HAP-1 (cell line): Measurements from ENCODE around the gene PDE7B.

Source experiments
- DNase-seq, 2 experiments: peaks; one replicate each; pipeline ENCODE4 v3.0.0-alpha.2; 2016 to 2020; ENCODE audit warnings: low spot score in 2 of 2
- H3K27me3 ChIP-seq: fragments of 250-450 bp; sonication (Bioruptor Pico); 2 replicates; pipeline ENCODE4 v1.5.1; 2020; ENCODE audit warnings: low read depth, mild to moderate bottlenecking, moderate library complexity
- H3K36me3 ChIP-seq: fragments of 250-450 bp; sonication (Bioruptor Pico); replicated peaks from 2 replicates; pipeline ENCODE4 v1.5.1; 2020; ENCODE audit warnings: mild to moderate bottlenecking
- H3K4me1 ChIP-seq: fragments of 250-450 bp; sonication (Bioruptor Pico); 2 replicates; pipeline ENCODE4 v1.5.1; 2020; ENCODE audit warnings: mild to moderate bottlenecking
- H3K4me3 ChIP-seq: fragments of 250-450 bp; sonication (Bioruptor Pico); 2 replicates; pipeline ENCODE4 v1.5.1; 2020; ENCODE audit warnings: mild to moderate bottlenecking, moderate library complexity
- H3K9me3 ChIP-seq: fragments of 250-450 bp; sonication (Bioruptor Pico); 2 replicates; pipeline ENCODE4 v1.5.1; 2020; ENCODE audit warnings: mild to moderate bottlenecking, moderate library complexity
- in situ Hi-C: fragments of 300-500 bp; cut with MboI; formaldehyde crosslinking; loops from 3 replicates; pipeline ENCODE4 v1.14.3; 2020; ENCODE audit warnings: low sequenced_read_pairs, inconsistent platforms, mixed read lengths

Gene PDE7B

DNA sequence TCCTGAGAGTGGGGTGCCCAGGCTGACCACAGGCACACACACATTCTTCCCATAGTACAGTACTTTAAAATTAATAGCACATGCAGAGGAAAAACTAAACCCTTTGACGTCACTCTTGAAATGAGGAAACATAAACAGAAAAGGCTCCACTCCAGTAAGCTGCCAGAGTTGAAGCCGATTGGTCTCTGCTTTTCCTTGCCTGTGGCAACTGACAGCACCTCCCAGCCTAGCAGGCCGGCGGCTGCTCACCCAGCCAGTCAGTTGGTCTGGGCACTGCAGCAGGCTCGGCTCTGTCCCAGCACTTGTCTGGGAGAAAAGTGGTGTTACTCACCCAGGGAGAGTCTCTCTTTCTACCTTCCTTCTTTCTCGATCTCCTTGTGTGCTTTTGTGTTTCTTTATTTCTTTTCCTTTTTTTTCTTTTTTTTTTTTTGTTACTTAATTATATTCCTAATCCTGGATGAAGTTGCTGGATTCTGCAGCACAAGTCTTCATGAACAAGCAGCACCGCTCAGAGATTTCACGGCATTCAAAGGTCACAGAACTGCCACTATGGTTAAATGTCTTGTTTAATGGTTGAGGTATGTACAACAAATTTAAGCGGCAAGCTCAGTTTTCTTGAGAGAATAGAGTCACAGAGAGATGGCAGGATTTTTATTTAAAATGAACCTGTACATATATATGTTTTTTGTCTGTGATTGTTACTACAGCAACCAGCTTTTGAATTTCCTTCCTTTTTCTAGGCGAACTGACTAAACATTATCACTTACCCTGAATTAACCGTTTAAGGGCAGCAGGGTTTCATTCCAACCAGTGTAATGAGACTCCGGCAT lies at the start of gene PDE7B:
Gene PDE7B (plus strand): TSS at position 260 of the 830 bp plus-strand sequence.
- H3K27me3 ChIP-seq, result peaks cover 21% of the 10 kb centered on the region
- no peak within 1 kb of the TSS for H3K4me3 ChIP-seq
- H3K4me1 ChIP-seq, result no peaks in the 10 kb centered on the region
- DNase-seq, result peak in 1 of 2 experiments; percentile 47
- no peaks in the 10 kb centered on the region for H3K9me3 ChIP-seq
- in situ Hi-C loops, result no loop called here
- no peaks in the 10 kb centered on the region for H3K36me3 ChIP-seq

GRCh38 chr6:135801755-135802465 lies 49.6 kb upstream of the PDE7B start:
- no peaks in the 10 kb centered on the region for H3K27me3 ChIP-seq
- H3K9me3 ChIP-seq, result no peaks in the 10 kb centered on the region
- H3K4me3 ChIP-seq, result no peak overlapping the region
- in situ Hi-C loops, result no loop called here
- no peaks in the 10 kb centered on the region for H3K36me3 ChIP-seq
- H3K4me1 ChIP-seq, result no peaks in the 10 kb centered on the region
- no peak for DNase-seq

GRCh38 chr6:135810486-135810885 lies 41.0 kb upstream of the PDE7B start:
- in situ Hi-C loops, result no loop called here
- Histone ChIP-seq H3K4me3 (no peak overlapping the region), H3K4me1 (no peaks in the 10 kb centered on the region), H3K9me3 (no peaks in the 10 kb centered on the region), H3K36me3 (no peaks in the 10 kb centered on the region), H3K27me3 (no peaks in the 10 kb centered on the region)
- DNase-seq, result no peak

- Histone ChIP-seq H3K4me3 (no peak overlapping the region), H3K36me3 (no peaks in the 10 kb centered on the region), H3K27me3 (no peaks in the 10 kb centered on the region), H3K4me1 (no peaks in the 10 kb centered on the region), H3K9me3 (no peaks in the 10 kb centered on the region)
- DNase-seq, result no peak
- in situ Hi-C loops, result no loop called here
These were observed 40.3 kb upstream of the PDE7B start for GRCh38 chr6:135811170-135811569.

DNA sequence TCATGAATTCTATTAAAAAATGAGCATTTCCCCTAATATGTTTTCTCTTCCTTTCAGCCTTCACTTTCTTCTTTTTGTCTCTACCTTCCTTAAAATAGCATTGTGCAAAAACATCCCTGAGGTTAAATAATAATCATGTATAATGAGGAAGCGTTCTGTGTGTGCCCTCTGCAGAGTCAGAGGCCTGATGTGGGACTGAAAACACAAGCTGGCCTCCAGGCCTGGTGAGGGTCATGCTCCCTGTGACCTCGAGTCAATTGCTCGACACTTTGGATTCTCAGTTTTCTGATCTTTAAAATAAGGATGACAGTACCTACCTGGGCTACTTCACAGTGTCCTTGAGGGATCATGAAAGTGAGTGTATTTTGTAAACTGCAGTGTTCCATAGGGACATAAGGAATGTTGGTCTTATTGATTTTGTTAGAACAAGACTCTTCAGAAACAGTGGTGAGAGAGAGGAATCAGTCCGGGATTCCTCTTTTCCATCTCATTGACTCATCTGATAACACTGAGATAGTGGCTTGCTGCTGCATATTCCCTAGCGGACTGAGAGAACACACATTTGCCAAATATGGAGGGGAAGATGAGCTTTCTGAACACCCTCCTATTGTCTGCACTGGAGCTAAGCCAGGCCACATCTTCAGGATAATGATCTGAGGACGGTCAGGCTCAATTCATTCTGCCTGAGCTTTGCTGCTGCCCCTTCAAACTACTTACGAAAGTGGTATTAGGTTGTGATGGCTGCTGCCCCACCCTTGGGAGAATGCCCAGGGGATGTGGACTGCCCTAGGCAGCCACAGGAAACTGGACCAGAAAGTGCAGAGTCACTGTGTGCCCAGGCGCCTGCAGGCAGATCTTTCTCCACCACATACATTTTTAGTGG lies 39.6 kb upstream of the PDE7B start:
- Histone ChIP-seq H3K27me3 (0 out of 2 replicates have a peak, but pooled peaks cover under 1% of the 10 kb centered on the region), H3K36me3 (no peaks in the 10 kb centered on the region), H3K4me1 (no peaks in the 10 kb centered on the region), H3K4me3 (no peak overlapping the region), H3K9me3 (no peaks in the 10 kb centered on the region)
- in situ Hi-C loops, result no loop called here
- DNase-seq, result no peak

DNA sequence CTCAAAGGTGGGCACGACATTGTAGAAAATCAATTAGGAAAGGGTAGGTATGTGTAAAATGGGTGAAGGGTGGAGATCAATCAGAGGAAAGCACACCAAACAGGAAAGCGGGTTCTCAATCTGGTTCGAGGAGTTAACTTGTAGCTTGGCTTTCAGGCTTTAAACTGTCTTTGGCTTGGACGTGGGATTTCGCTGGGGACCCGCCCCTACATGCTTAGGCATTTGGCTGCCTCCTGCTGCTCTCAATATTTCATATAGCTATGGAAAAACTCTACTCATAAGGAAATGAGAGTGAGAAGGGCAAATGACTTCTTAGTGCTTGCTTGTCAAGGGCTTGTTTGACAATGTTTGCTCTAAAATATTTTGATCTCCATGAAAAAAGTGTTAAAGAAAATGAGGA lies 38.1 kb upstream of the PDE7B start:
- DNase-seq, result no peak
- Histone ChIP-seq H3K4me3 (no peak overlapping the region), H3K9me3 (no peaks in the 10 kb centered on the region), H3K36me3 (no peaks in the 10 kb centered on the region), H3K27me3 (0 out of 2 replicates have a peak, but pooled peaks cover 3% of the 10 kb centered on the region), H3K4me1 (no peaks in the 10 kb centered on the region)
- in situ Hi-C loops, result no loop called here

DNA sequence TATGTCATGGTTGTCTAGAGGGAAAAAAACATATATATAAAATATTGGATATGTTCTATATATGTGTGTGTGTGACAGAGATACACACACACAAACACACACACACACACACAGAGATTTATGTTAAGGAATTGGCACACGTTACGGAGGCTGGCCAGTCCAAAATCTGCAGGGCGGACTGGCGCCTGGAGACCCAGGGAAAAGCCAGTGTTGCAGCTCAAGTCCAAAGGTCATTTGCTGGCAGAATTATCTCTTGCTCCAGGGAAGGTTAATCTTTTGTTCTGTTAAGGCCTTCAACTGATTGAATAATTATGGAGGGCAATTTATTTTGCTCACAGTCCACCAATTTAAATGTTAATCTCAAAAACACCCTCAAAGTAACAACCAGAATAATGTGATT lies 37.5 kb upstream of the PDE7B start:
- Histone ChIP-seq H3K4me3 (no peak overlapping the region), H3K27me3 (0 out of 2 replicates have a peak, but pooled peaks cover 3% of the 10 kb centered on the region), H3K9me3 (no peaks in the 10 kb centered on the region), H3K36me3 (no peaks in the 10 kb centered on the region), H3K4me1 (no peaks in the 10 kb centered on the region)
- in situ Hi-C loops, result no loop called here
- DNase-seq, result no peak

- H3K27me3 ChIP-seq, result 0 out of 2 replicates have a peak, but pooled peaks cover 3% of the 10 kb centered on the region
- no peaks in the 10 kb centered on the region for H3K9me3 ChIP-seq
- H3K4me1 ChIP-seq, result no peaks in the 10 kb centered on the region
- H3K4me3 ChIP-seq, result no peak overlapping the region
- in situ Hi-C loops, result no loop called here
- H3K36me3 ChIP-seq, result no peaks in the 10 kb centered on the region
- DNase-seq, result no peak
These were observed 36.3 kb upstream of the PDE7B start for GRCh38 chr6:135815216-135815615.

DNA sequence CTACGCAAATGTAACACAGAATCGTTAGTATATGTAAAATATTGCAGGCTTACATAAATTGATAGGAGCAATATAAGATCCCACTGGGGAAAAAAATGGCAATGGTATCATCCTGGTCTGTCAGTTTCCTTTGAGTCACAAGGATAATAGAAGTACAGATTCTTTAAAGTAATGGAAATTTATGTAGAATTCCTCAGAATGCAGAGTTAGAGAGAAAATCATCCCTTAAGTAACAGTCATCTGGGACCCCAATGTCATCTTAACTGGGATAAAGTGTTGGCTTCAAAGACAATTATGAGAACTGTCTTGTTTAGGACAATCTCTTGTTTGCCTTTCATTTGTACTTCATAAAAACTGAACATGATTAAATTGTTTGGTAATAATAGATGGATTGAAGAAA lies 34.5 kb upstream of the PDE7B start:
- in situ Hi-C loops, result no loop called here
- H3K4me3 ChIP-seq, result no peak overlapping the region
- H3K9me3 ChIP-seq, result no peaks in the 10 kb centered on the region
- H3K27me3 ChIP-seq, result 0 out of 2 replicates have a peak, but pooled peaks cover 3% of the 10 kb centered on the region
- H3K4me1 ChIP-seq, result no peaks in the 10 kb centered on the region
- no peaks in the 10 kb centered on the region for H3K36me3 ChIP-seq
- no peak for DNase-seq

- no peaks in the 10 kb centered on the region for H3K9me3 ChIP-seq
- no peak overlapping the region for H3K4me3 ChIP-seq
- in situ Hi-C loops, result no loop called here
- H3K4me1 ChIP-seq, result no peaks in the 10 kb centered on the region
- peaks cover 5% of the 10 kb centered on the region; the same call in 1 of the 2 replicates for H3K27me3 ChIP-seq
- H3K36me3 ChIP-seq, result no peaks in the 10 kb centered on the region
- DNase-seq, result no peak
These were observed 31.8 kb upstream of the PDE7B start for GRCh38 chr6:135819665-135820064.

GRCh38 chr6:135820340-135820739 lies 31.2 kb upstream of the PDE7B start:
- in situ Hi-C loops, result no loop called here
- Histone ChIP-seq H3K9me3 (no peaks in the 10 kb centered on the region), H3K36me3 (no peaks in the 10 kb centered on the region), H3K27me3 (peaks cover 5% of the 10 kb centered on the region; the same call in 1 of the 2 replicates), H3K4me3 (no peak overlapping the region), H3K4me1 (no peaks in the 10 kb centered on the region)
- DNase-seq, result no peak

- Histone ChIP-seq H3K27me3 (peaks cover 2% of the 10 kb centered on the region; the same call in 1 of the 2 replicates), H3K36me3 (no peaks in the 10 kb centered on the region), H3K9me3 (no peaks in the 10 kb centered on the region), H3K4me3 (no peak overlapping the region), H3K4me1 (no peaks in the 10 kb centered on the region)
- in situ Hi-C loops, result no loop called here
- no peak for DNase-seq
These were observed 27.6 kb upstream of the PDE7B start for GRCh38 chr6:135823851-135824250.

GRCh38 chr6:135826236-135826804 lies 25.2 kb upstream of the PDE7B start:
- in situ Hi-C loops, result no loop called here
- no peak for DNase-seq
- H3K27me3 ChIP-seq, result peaks cover 2% of the 10 kb centered on the region; the same call in 1 of the 2 replicates

More at GRCh38 chr6:135826236-135826804, 25.2 kb upstream of the PDE7B start:
- H3K4me3 ChIP-seq, result no peak overlapping the region
- H3K9me3 ChIP-seq, result no peaks in the 10 kb centered on the region
- no peaks in the 10 kb centered on the region for H3K4me1 ChIP-seq
- no peaks in the 10 kb centered on the region for H3K36me3 ChIP-seq
